22Rv1 (cell line): Measurements from ENCODE around the gene GFRA1.

Experiments used
- CTCF ChIP-seq: fragments of 450-650 bp; IDR thresholded peaks from 2 replicates; pipeline ENCODE4 v1.5.1; 2017; ENCODE audit warnings: mild to moderate bottlenecking
- ZFX ChIP-seq: fragments of 450-650 bp; IDR thresholded peaks from 2 replicates; pipeline ENCODE4 v1.6.1; 2017; ENCODE audit warnings: antibody characterized with exemption, borderline replicate concordance

- TF ChIP-seq CTCF (no peak), ZFX (no peak)
Measured at GRCh38 chr10:116162851-116163250, 110.2 kb downstream of the GFRA1 start.
